SK-N-SH treated with all-trans-retinoic acid at 6 μM for 48 hours (cell line): ENCODE data around the gene LFNG.

Experiments
- ATAC-seq: fragments of 200-7000 bp; cut with Tn5 transposase; 3 replicates; pipeline ENCODE4 v1.9.1; 2020; ENCODE audit warnings: mild to moderate bottlenecking, moderate library complexity
- ARNTL ChIP-seq: fragments of 450-650 bp; formaldehyde crosslinking; IDR thresholded peaks from 2 replicates; pipeline ENCODE4 v1.5.0; 2020; ENCODE audit warnings: low read depth, mild to moderate bottlenecking, moderate library complexity, borderline replicate concordance
- CSDC2 ChIP-seq: fragments of 250-450 bp; sonication (Bioruptor Pico); IDR thresholded peaks from 2 replicates; pipeline ENCODE4 v1.5.0; 2020; ENCODE audit warnings: mild to moderate bottlenecking, moderate library complexity
- ESRRG ChIP-seq: fragments of 250-450 bp; sonication (Bioruptor Pico); IDR thresholded peaks from 2 replicates; pipeline ENCODE4 v1.6.1; 2021; ENCODE audit warnings: mild to moderate bottlenecking
- GLIS3 ChIP-seq: fragments of 250-450 bp; sonication (Bioruptor Pico); IDR thresholded peaks from 2 replicates; pipeline ENCODE4 v1.5.0; 2020; ENCODE audit warnings: mild to moderate bottlenecking, moderate library complexity
- ISL1 ChIP-seq: fragments of 250-450 bp; sonication (Bioruptor Pico); IDR thresholded peaks from 2 replicates; pipeline ENCODE4 v2.1.2; 2022; ENCODE audit warnings: mild to moderate bottlenecking, moderate library complexity
- OSR1 ChIP-seq: fragments of 250-450 bp; sonication (Bioruptor Pico); IDR thresholded peaks from 2 replicates; pipeline ENCODE4 v1.8.0; 2022; ENCODE audit warnings: moderate library complexity, mild to moderate bottlenecking, inconsistent platforms
- PPARA ChIP-seq: fragments of 250-450 bp; sonication (Bioruptor Pico); IDR thresholded peaks from 2 replicates; pipeline ENCODE4 v1.5.0; 2020; ENCODE audit warnings: mild to moderate bottlenecking, borderline replicate concordance
- RARB ChIP-seq: fragments of 250-450 bp; sonication (Bioruptor Pico); IDR thresholded peaks from 2 replicates; pipeline ENCODE4 v1.8.0; 2021; ENCODE audit warnings: mild to moderate bottlenecking, moderate library complexity
- SNAI2 ChIP-seq: fragments of 250-450 bp; sonication (Bioruptor Pico); IDR thresholded peaks from 2 replicates; pipeline ENCODE4 v1.5.0; 2020; ENCODE audit warnings: mild to moderate bottlenecking, moderate library complexity
- TCF4 ChIP-seq: fragments of 250-450 bp; sonication (Bioruptor Pico); IDR thresholded peaks from 2 replicates; pipeline ENCODE4 v1.8.0; 2021; ENCODE audit warnings: mild to moderate bottlenecking, moderate library complexity, borderline replicate concordance
- TOX ChIP-seq: fragments of 250-450 bp; sonication (Bioruptor Pico); IDR thresholded peaks from 2 replicates; pipeline ENCODE4 v1.8.0; 2021; ENCODE audit warnings: mild to moderate bottlenecking, moderate library complexity, borderline replicate concordance
- ZFP3 ChIP-seq: fragments of 250-450 bp; sonication (Bioruptor Pico); IDR thresholded peaks from 2 replicates; pipeline ENCODE4 v1.5.0; 2020; ENCODE audit warnings: mild to moderate bottlenecking, moderate library complexity
- ZFP30 ChIP-seq: fragments of 450-650 bp; formaldehyde crosslinking; IDR thresholded peaks from 2 replicates; pipeline ENCODE4 v1.5.0; 2022; ENCODE audit warnings: mild to moderate bottlenecking, moderate library complexity
- ZNF565 ChIP-seq: fragments of 450-650 bp; formaldehyde crosslinking; conservative IDR thresholded peaks from 2 replicates; pipeline ENCODE4 v1.5.0; 2020; ENCODE audit warnings: low read depth, mild to moderate bottlenecking, moderate library complexity
- ZNF70 ChIP-seq: fragments of 450-650 bp; formaldehyde crosslinking; IDR thresholded peaks from 2 replicates; pipeline ENCODE4 v1.5.0; 2020; ENCODE audit warnings: mild to moderate bottlenecking, moderate library complexity
- ZNF8 ChIP-seq: fragments of 450-650 bp; formaldehyde crosslinking; IDR thresholded peaks from 2 replicates; pipeline ENCODE4 v1.5.0; 2020; ENCODE audit warnings: mild to moderate bottlenecking, moderate library complexity
- TF ChIP-seq, protein P1 (sequence below): fragments of 250-450 bp; sonication (Bioruptor Pico); IDR thresholded peaks from 2 replicates; pipeline ENCODE4 v1.5.1; 2021; ENCODE audit warnings: mild to moderate bottlenecking, moderate library complexity
- TF ChIP-seq, protein P2 (sequence below): fragments of 250-450 bp; sonication (Bioruptor Pico); IDR thresholded peaks from 2 replicates; pipeline ENCODE4 v1.8.0; 2020; ENCODE audit warnings: mild to moderate bottlenecking, moderate library complexity, borderline replicate concordance
- TF ChIP-seq, protein P3 (sequence below): fragments of 250-450 bp; sonication (Bioruptor Pico); IDR thresholded peaks from 2 replicates; pipeline ENCODE4 v1.5.0; 2020; ENCODE audit warnings: mild to moderate bottlenecking, moderate library complexity
- TF ChIP-seq, protein P4 (sequence below): fragments of 250-450 bp; sonication (Bioruptor Pico); IDR thresholded peaks from 2 replicates; pipeline ENCODE4 v1.8.0; 2021; ENCODE audit warnings: low read depth, mild to moderate bottlenecking, moderate library complexity, borderline replicate concordance
- TF ChIP-seq, protein P5 (sequence below): fragments of 250-450 bp; sonication (Bioruptor Pico); IDR thresholded peaks from 2 replicates; pipeline ENCODE4 v1.5.1; 2020; ENCODE audit warnings: low read depth, mild to moderate bottlenecking, moderate library complexity

The LFNG gene

DNA sequence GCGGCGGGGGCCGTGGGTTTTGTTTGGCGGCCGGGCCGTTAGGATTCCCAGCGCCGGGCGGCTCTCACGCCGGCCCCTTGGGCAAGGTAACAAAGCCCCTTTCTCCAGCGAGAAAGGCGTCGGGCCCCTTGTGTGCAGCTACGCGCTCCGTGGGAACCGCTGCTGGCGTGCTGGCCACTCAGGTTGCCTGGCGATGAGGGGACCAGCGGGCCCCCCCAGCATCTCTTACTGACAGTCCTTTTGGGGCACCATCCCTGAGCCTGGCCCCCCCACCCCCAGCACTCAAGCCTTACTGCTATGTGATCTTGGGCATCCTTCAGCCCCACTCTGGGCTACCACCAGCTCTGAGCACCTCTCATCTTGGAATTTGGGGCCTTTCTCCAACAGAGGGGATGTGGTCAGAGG lies 1.8 kb downstream of the LFNG start (continued):
- TF ChIP-seq, protein P1, sequence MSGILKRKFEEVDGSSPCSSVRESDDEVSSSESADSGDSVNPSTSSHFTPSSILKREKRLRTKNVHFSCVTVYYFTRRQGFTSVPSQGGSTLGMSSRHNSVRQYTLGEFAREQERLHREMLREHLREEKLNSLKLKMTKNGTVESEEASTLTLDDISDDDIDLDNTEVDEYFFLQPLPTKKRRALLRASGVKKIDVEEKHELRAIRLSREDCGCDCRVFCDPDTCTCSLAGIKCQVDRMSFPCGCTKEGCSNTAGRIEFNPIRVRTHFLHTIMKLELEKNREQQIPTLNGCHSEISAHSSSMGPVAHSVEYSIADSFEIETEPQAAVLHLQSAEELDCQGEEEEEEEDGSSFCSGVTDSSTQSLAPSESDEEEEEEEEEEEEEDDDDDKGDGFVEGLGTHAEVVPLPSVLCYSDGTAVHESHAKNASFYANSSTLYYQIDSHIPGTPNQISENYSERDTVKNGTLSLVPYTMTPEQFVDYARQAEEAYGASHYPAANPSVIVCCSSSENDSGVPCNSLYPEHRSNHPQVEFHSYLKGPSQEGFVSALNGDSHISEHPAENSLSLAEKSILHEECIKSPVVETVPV (CRISPR knock-in tag): no peak
- TF ChIP-seq ZFP30 (no peak), ISL1 (no peak), ESRRG (CRISPR knock-in tag) (no peak), OSR1 (CRISPR knock-in tag) (no peak), TOX (CRISPR knock-in tag) (no peak), TCF4 (CRISPR knock-in tag) (no peak), ZNF565 (CRISPR knock-in tag) (no peak), SNAI2 (CRISPR knock-in tag) (no peak), PPARA (no peak), RARB (CRISPR knock-in tag) (no peak)

DNA sequence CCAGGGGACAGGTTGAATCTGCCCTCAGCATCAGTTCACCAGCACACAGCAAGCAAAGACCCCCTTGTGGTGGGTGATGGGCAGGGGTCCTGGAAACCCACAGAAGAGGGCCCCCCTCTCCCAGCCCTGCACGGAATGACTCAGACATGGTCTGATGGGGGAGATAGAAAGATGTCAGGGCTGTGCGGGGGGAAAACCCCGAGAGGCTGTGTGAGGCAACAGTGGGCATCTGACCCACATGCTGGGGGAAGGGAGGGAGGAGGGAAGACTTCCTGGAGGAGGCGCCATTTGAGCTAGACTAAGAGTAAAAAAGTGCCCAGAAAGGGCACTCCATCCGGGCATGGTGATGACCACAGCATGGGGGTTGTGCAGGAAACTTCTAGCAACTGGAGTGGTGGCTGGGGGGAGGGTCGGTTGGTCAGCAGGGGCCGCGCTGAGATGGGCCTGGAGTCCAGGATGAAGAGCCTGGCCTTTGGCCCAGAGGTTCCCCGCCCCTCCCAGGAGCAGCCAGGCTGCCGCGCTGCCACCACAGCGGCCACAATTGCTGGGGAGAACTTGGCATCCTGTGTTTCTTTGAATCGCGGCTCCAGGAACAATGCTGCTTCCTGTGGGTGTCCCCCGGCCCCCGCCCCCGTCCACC lies 2.5 kb downstream of the LFNG start:
- TF ChIP-seq ISL1: no peak
- peak; percentile 56; the same call in 1 of the 2 replicates for TF ChIP-seq ZFP3
- no peak for ATAC-seq

DNA sequence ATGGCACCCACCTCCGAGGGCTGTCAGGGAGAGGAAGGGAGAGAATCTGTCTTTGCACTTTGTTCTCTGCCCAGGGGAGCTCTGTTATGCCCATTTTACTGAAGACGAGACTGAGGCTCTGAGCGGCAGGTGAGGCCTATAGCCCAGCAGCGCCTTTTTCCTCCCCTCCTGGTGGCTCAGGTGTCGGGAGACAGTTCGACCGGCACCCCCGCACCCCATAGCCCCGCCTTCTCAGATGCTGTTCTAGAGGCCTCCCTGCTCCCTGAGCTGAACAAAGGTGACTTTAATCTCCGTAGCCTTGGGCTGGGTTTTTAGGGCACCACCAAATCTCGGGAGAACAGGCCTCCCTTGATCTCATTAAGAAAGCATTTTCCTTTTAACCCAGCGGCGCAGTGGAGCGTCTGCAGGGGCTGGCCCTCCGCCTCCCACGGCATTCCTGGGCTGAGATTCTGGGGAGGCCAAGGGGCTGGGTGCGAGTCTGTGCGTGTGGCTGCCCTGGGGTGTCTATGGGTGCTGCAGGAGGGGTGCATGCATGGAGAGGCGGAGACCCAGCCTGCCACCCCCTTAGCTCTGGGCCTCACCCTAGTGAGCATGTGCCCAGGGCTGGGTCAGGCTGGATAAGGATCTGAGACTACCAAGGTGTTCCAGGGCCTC lies 3.3 kb downstream of the LFNG start:
- TF ChIP-seq, protein P2, sequence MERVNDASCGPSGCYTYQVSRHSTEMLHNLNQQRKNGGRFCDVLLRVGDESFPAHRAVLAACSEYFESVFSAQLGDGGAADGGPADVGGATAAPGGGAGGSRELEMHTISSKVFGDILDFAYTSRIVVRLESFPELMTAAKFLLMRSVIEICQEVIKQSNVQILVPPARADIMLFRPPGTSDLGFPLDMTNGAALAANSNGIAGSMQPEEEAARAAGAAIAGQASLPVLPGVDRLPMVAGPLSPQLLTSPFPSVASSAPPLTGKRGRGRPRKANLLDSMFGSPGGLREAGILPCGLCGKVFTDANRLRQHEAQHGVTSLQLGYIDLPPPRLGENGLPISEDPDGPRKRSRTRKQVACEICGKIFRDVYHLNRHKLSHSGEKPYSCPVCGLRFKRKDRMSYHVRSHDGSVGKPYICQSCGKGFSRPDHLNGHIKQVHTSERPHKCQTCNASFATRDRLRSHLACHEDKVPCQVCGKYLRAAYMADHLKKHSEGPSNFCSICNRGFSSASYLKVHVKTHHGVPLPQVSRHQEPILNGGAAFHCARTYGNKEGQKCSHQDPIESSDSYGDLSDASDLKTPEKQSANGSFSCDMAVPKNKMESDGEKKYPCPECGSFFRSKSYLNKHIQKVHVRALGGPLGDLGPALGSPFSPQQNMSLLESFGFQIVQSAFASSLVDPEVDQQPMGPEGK: no peak
- no peak for TF ChIP-seq ZFP30
- TF ChIP-seq OSR1 (CRISPR knock-in tag): no peak
- TF ChIP-seq, protein P3, sequence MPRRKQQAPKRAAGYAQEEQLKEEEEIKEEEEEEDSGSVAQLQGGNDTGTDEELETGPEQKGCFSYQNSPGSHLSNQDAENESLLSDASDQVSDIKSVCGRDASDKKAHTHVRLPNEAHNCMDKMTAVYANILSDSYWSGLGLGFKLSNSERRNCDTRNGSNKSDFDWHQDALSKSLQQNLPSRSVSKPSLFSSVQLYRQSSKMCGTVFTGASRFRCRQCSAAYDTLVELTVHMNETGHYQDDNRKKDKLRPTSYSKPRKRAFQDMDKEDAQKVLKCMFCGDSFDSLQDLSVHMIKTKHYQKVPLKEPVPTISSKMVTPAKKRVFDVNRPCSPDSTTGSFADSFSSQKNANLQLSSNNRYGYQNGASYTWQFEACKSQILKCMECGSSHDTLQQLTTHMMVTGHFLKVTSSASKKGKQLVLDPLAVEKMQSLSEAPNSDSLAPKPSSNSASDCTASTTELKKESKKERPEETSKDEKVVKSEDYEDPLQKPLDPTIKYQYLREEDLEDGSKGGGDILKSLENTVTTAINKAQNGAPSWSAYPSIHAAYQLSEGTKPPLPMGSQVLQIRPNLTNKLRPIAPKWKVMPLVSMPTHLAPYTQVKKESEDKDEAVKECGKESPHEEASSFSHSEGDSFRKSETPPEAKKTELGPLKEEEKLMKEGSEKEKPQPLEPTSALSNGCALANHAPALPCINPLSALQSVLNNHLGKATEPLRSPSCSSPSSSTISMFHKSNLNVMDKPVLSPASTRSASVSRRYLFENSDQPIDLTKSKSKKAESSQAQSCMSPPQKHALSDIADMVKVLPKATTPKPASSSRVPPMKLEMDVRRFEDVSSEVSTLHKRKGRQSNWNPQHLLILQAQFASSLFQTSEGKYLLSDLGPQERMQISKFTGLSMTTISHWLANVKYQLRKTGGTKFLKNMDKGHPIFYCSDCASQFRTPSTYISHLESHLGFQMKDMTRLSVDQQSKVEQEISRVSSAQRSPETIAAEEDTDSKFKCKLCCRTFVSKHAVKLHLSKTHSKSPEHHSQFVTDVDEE (CRISPR knock-in tag): no peak
- TF ChIP-seq ZNF8 (CRISPR knock-in tag): no peak
- TF ChIP-seq ARNTL (CRISPR knock-in tag): no peak
- TF ChIP-seq, protein P1 (CRISPR knock-in tag): no peak
- TF ChIP-seq, protein P4, sequence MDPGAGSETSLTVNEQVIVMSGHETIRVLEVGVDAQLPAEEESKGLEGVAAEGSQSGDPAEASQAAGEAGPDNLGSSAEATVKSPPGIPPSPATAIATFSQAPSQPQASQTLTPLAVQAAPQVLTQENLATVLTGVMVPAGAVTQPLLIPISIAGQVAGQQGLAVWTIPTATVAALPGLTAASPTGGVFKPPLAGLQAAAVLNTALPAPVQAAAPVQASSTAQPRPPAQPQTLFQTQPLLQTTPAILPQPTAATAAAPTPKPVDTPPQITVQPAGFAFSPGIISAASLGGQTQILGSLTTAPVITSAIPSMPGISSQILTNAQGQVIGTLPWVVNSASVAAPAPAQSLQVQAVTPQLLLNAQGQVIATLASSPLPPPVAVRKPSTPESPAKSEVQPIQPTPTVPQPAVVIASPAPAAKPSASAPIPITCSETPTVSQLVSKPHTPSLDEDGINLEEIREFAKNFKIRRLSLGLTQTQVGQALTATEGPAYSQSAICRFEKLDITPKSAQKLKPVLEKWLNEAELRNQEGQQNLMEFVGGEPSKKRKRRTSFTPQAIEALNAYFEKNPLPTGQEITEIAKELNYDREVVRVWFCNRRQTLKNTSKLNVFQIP: no peak
- TF ChIP-seq, all 23 proteins: peak for 0
- ATAC-seq: peak; percentile 42

DNA sequence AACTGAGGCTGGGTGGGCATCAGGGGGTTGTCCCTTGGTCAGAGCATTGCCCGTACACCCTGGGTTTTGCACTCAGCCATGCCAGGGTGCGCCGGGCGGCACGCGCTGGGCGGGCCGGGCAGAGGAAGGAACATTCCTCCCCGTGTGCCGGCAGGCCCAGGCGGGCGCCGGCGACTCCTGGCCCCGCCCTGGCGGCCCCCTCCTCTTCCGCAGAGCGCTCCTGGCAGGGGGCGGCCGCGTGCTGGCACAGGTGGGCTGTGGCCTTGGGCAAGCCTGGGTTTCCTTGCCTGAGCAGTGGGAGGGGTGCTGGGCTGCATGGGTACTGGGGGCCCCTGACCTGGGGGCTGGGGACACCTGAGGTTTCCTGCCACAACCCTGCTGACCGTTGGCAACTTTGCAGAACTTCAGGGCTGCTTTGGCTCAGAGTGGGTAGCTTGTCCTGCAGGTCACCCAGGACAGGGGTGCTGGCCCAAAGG lies 3.9 kb downstream of the LFNG start:
- ATAC-seq: no peak; the same call in 2 of the 3 replicates
- TF ChIP-seq PPARA (no peak), ESRRG (CRISPR knock-in tag) (no peak), CSDC2 (CRISPR knock-in tag) (no peak), TCF4 (CRISPR knock-in tag) (no peak), TOX (CRISPR knock-in tag) (no peak), ZNF70 (CRISPR knock-in tag) (no peak), ARNTL (CRISPR knock-in tag) (no peak), GLIS3 (CRISPR knock-in tag) (no peak)
- TF ChIP-seq, protein P1 (CRISPR knock-in tag): no peak
- TF ChIP-seq, protein P4: no peak
- TF ChIP-seq, protein P5, sequence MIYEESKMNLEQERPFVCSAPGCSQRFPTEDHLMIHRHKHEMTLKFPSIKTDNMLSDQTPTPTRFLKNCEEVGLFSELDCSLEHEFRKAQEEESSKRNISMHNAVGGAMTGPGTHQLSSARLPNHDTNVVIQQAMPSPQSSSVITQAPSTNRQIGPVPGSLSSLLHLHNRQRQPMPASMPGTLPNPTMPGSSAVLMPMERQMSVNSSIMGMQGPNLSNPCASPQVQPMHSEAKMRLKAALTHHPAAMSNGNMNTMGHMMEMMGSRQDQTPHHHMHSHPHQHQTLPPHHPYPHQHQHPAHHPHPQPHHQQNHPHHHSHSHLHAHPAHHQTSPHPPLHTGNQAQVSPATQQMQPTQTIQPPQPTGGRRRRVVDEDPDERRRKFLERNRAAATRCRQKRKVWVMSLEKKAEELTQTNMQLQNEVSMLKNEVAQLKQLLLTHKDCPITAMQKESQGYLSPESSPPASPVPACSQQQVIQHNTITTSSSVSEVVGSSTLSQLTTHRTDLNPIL (CRISPR knock-in tag): no peak
